AG04450 (cell line): Measurements from ENCODE around the gene TXNDC15. TPM values are rescaled to one million over a fixed set of nuclear protein-coding genes. Genes with fewer than 3 reads are reported as not detected.
"Not testable (repeated sequence)": the region's sequence is repeated elsewhere in the genome, so short reads cannot be mapped to it uniquely, and the experiment has no call there.

Source experiments
- CTCF ChIA-PET: fragments of 300-600, 350-600 bp; formaldehyde crosslinking; extraction: SDS; loops from one replicate; lab custom pipeline; 2022; ENCODE audit warnings: antibody characterized with exemption, inconsistent platforms; lab: Charles Lee
- POLR2A ChIA-PET: fragments of 350-600 bp; formaldehyde crosslinking; extraction: SDS; loops from one replicate; lab custom pipeline; 2021; ENCODE audit warnings: antibody characterized with exemption, inconsistent platforms; lab: Yijun Ruan, JAX
- DNase-seq: peaks from one replicate; pipeline ENCODE4 v3.0.0-alpha.2; 2011; ENCODE audit warnings: low read depth, low spot score
- H3K27ac ChIP-seq: one replicate; pipeline ENCODE4 v1.5.1; 2012; ENCODE audit warnings: low read depth, low read length, control low read depth
- H3K27me3 ChIP-seq: one replicate; pipeline ENCODE4 v1.6.0; 2012; ENCODE audit warnings: low read length; ENCODE audit not compliant: control insufficient read depth, insufficient read depth
- H3K4me3 ChIP-seq: 2 replicates; pipeline ENCODE4 v1.5.1; 2011; ENCODE audit warnings: mild to moderate bottlenecking, low read depth, low read length, control low read depth
- H3K9me3 ChIP-seq: 2 replicates; pipeline ENCODE4 v1.5.1; 2012; ENCODE audit warnings: low read length; ENCODE audit not compliant: control insufficient read depth, insufficient read depth
- CTCF ChIP-seq: IDR thresholded peaks from 2 replicates; pipeline ENCODE4 v1.5.1; 2011; ENCODE audit warnings: low read depth, low read length, control low read depth, inconsistent platforms
- polyA plus RNA-seq: library from polyadenylated mRNA; depleted of rRNA; stranded (reverse); fragments of >200 nt; gene quantifications from 2 replicates; pipeline ENCODE4 v1.2.3, GENCODE V29; 2011

TXNDC15 gene
- polyA plus RNA-seq, 1 experiment = 109 TPM

DNA sequence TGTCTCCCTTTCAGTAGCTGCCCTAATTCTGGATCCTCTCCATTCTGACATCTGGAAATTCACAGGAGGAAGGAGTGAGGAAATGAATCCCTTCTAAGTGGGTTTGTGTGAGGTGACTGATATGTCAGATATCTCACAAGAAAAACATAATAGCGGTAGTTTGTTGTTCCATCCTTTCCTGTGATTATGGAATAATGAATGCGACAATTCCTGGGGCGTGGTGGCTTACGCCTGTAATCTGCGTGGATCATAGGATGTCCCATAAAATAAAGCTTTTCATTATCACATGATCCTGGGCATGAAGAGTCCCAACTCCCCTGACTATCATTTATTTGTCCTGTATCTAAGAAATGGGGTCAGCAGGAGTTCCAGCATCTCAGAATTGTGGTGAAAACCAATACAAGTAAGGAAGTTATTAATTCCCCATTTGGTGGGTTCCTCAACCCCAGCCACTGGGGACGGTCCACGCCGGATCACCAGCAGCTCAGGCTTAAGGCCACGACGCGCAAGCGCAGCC is 28.8 kb upstream of the TXNDC15 start:
- peak overlapping the region; percentile 86 for H3K4me3 ChIP-seq
- H3K27ac ChIP-seq = peak overlapping the region; percentile 89
- ChIA-PET POLR2A (interaction anchor here (0.5 to 1.4 kb wide), 12 partner anchors 12 to 619 kb away, joined by 3 to 34 read pairs (median 3); partner anchors contain the start of genes PCBD2, PPP2CA and TXNDC15), CTCF (interaction anchor here (0.8 to 1.0 kb wide), 2 partner anchors 18 to 60 kb away, joined by 4 to 7 read pairs; partner anchors contain the start of gene PCBD2)
- H3K9me3 ChIP-seq = peaks cover 3% of the 10 kb centered on the region
- no peak for DNase-seq
- H3K27me3 ChIP-seq = no peaks in the 10 kb centered on the region
- no peak for TF ChIP-seq CTCF

DNA sequence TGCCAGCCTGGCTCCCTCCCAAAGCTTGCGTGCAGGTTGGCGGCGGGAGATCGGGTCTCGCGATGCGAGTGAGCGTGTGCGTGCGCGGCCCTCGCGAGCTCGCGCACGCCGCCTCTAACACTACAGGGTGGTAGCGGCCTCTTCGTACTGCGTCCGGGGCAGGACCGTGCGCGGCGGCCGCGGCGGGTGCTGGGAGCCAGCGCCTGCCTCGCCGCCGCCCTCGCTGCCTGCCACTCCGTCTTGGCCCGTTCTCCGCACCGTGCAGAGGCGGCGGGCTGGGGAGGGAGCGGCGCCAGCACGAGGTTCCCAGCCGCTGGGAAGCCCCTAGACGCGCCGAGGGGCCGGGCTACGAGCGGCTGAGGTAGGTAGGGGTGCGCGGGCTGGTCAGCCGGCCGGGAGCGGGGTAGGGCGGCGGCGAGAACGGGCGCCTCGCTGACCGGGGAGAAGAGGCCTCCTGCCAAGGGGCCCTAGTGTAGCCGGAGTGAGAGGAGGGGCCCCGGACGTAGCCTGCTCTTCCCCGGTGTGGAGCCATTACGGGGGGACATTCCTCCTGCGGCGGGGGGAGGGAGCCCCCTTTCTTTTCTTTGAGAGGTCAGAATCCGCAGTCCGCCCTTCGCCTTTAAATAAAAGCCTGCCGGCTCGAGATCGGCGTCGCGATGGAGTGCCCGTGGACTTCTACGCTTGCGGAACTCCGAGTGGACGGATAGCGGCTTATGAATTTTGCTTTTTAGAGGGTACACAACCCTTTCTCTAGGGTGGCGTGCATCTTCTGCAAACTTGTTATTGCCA is 28.1 kb upstream of the TXNDC15 start, which contains the start of gene C5orf24:
Gene C5orf24 (plus strand): TSS at position 117 of the 789 bp plus-strand sequence. CDS start 8,933 bp downstream, outside the sequence.
- POLR2A ChIA-PET = interaction anchor here (0.5 to 1.4 kb wide), 11 partner anchors 13 to 620 kb away, joined by 3 to 34 read pairs (median 3); partner anchors contain the start of genes PCBD2, PPP2CA and TXNDC15
- CTCF ChIA-PET = interaction anchor here (0.8 to 1.0 kb wide), 2 partner anchors 18 to 59 kb away, joined by 4 to 7 read pairs; partner anchors contain the start of gene PCBD2
- TF ChIP-seq CTCF = no peak
- peak; percentile 91 for DNase-seq
- Histone ChIP-seq H3K27me3 (no peaks in the 10 kb centered on the region), H3K9me3 (peaks cover 3% of the 10 kb centered on the region; the same call in 1 of the 2 replicates), H3K27ac (peak within 1 kb of the TSS; percentile 89), H3K4me3 (peak within 1 kb of the TSS; percentile 86)

DNA sequence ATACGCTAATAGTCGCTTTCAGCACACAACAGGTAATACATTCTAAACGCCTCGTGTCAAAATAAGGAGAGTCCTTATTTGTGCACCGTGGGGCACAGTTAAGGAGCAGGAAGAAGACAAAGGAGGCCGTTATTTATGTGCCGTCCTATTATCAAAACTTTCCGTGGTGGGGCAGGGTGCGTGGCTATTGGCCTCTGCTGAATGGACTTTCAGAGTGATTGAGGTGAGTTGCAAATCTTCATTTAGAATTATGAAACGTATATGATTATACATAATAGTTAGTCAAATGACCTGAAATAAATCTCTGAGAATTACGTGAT is 27.6 kb upstream of the TXNDC15 start:
- POLR2A ChIA-PET = interaction anchor here (0.6 kb wide), 1 partner anchor 13 kb away, joined by 3 read pairs; no protein-coding TSS in a partner anchor

DNA sequence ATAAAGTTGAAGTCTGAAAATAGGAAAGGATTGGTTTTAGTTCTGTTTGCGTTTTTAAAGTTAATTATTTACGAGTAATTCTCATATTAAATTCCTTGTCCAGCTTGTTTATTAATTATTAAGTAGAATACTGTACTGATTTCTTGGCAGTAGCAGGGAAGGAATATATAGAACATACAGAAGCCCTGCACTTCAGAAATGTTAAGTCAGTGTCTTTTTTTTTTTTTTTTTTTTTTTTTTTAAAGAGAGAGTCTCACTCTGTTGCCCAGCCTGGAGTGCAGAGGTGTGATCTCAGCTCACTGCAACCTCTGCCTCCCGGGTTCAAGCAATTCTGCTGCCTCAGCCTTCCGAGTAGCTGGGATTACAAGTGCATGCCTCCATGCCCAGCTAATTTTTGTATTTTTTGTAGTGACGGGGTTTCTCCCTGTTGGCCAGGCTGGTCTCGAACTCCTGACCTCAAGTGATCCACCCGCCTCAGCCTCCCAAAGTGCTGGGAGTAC is 24.7 kb upstream of the TXNDC15 start:
- DNase-seq, H3K4me3 ChIP-seq, H3K27me3 ChIP-seq, H3K9me3 ChIP-seq, H3K27ac ChIP-seq: not testable (repeated sequence)
- POLR2A ChIA-PET = interaction anchor here (0.5 to 1.3 kb wide), 3 partner anchors 25 to 68 kb away, joined by 3 to 4 read pairs (median 3); partner anchors contain the start of genes PCBD2 and TXNDC15
- CTCF ChIA-PET = interaction anchor here (0.7 to 1.5 kb wide), 2 partner anchors 12 to 93 kb away, joined by 6 to 7 read pairs; no protein-coding TSS in a partner anchor

More for the DNA sequence above, 27.6 kb upstream of the TXNDC15 start:
- H3K9me3 ChIP-seq = peaks cover 3% of the 10 kb centered on the region; the same call in 1 of the 2 replicates
- H3K27me3 ChIP-seq = no peaks in the 10 kb centered on the region
- CTCF ChIA-PET = no interaction called here
- TF ChIP-seq CTCF = no peak
- peak overlapping the region; percentile 86 for H3K4me3 ChIP-seq
- no peak for DNase-seq
- peak overlapping the region; percentile 89 for H3K27ac ChIP-seq

DNA sequence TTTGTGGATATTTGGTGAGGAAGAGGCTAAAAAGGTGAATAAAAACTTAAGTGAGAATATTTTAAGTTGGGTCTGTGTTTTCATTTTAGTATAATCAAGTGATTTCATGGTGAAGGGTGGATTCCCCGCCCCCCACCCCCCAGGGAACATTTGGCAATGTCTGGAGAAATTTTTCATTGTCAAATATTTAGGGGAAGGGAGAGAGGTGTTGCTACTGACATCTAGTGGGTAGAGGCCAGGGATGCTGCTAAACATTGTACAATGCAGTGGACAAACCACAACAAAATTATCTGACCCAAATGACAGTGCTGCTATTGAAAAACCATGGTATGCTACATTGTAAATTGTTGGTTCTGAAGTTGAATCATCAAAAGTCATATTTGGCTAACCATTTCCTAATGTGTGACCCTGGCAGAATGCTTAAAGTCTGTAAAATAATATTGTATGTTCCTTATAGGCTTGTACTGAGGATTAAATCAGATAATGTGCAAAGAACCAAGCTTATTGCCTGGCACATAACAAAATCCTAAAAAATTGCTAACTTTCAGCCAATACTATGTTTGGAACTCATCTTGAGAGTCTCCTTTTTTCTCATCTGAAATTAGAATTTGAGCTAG is 22.8 kb upstream of the TXNDC15 start:
- H3K9me3 ChIP-seq = peaks cover 3% of the 10 kb centered on the region; the same call in 1 of the 2 replicates
- TF ChIP-seq CTCF = peak; percentile 63
- peak overlapping the region; percentile 57 for H3K27ac ChIP-seq
- ChIA-PET CTCF (interaction anchor here (0.6 to 1.9 kb wide), 7 partner anchors 9 to 608 kb away, joined by 3 to 13 read pairs (median 4); no protein-coding TSS in a partner anchor), POLR2A (interaction anchor here (0.6 kb wide), 1 partner anchor 16 kb away, joined by 5 read pairs; no protein-coding TSS in a partner anchor)
- no peak overlapping the region for H3K4me3 ChIP-seq
- no peaks in the 10 kb centered on the region for H3K27me3 ChIP-seq
- DNase-seq = no peak

DNA sequence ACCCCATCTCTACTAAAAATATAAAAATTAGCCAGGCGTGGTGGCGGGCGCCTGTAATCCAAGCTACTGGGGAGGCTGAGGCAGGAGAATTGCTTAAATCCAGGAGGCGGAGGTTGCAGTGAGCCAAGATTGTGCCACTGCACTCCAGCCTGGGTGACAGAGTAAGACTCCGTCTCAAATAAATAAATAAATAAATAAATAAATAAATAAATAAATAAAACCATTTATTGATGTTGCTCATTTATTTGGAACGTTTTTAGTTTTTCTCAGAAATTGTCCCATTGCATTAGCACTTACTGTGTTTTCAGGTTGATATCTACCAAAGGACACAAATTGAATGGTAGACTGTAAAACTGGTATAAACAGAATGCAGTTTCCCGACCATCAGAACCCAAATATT is 17.7 kb upstream of the TXNDC15 start:
- H3K27ac ChIP-seq, H3K9me3 ChIP-seq, H3K27me3 ChIP-seq, POLR2A ChIA-PET, DNase-seq, H3K4me3 ChIP-seq, CTCF ChIA-PET: not testable (repeated sequence)
